Endothelial cell of umbilical vein (primary cell): ENCODE measurements around the gene SMC6. TPM values are rescaled to one million over a fixed set of nuclear protein-coding genes. Genes with fewer than 3 reads are reported as not detected.

Experiments
- BruUV-seq: library from RNA; stranded (reverse); fragments of 400-500 nt; replicated peaks from 2 replicates; lab custom pipeline; 2021; lab: Mats Ljungman, UMichigan
- CTCF ChIA-PET: fragments of 300-600, 350-600 bp; sonication (Branson Sonifier 250); formaldehyde crosslinking; loops from one replicate; lab custom pipeline; 2021; ENCODE audit warnings: antibody characterized with exemption, inconsistent platforms; lab: Charles Lee
- POLR2A ChIA-PET: fragments of 300-600, 350-600 bp; sonication (Branson Sonifier 250); formaldehyde crosslinking; loops from one replicate; lab custom pipeline; 2021; ENCODE audit warnings: antibody characterized with exemption, inconsistent platforms; lab: Charles Lee
- DNase-seq: peaks from one replicate; pipeline ENCODE4 v3.0.0-alpha.2; 2011; ENCODE audit warnings: low read depth, low spot score
- FAIRE-seq: peaks from 2 replicates; lab custom pipeline; 2011; peaks lifted over from hg19 to GRCh38; lab: Jason Lieb, UNC
- H2AFZ ChIP-seq: 2 replicates; pipeline ENCODE4 v1.6.0; 2012; ENCODE audit warnings: low read depth, low read length, control low read depth, inconsistent platforms
- H3K27ac ChIP-seq: 2 replicates; pipeline ENCODE4 v1.5.1; 2011; ENCODE audit warnings: low read depth, mild to moderate bottlenecking, control low read depth, low read length, moderate library complexity; ENCODE audit not compliant: insufficient read depth
- H3K27me3 ChIP-seq, 2 experiments: 2 replicates each; pipeline versions ENCODE4 v1.6.0 to v1.6.1; 2011; ENCODE audit warnings: low read length in 2 of 2, mixed read lengths in 1 of 2; ENCODE audit not compliant: control insufficient read depth in 2 of 2, insufficient read depth in 2 of 2
- H3K36me3 ChIP-seq, 2 experiments: 2 replicates in 1 of 2; 3 replicates in 1 of 2; pipeline ENCODE4 v1.5.1; 2011; ENCODE audit warnings: low read length in 2 of 2, mild to moderate bottlenecking in 1 of 2, moderate library complexity in 1 of 2; ENCODE audit not compliant: control insufficient read depth in 2 of 2, insufficient read depth in 2 of 2; ENCODE audit errors: extremely low read depth in 1 of 2
- H3K4me1 ChIP-seq: 3 replicates; pipeline ENCODE4 v1.5.1; 2011; ENCODE audit warnings: mild to moderate bottlenecking, low read length; ENCODE audit not compliant: control insufficient read depth, insufficient read depth; ENCODE audit errors: extremely low read depth
- H3K4me2 ChIP-seq: 2 replicates; pipeline ENCODE4 v1.6.1; 2011; ENCODE audit warnings: low read length, control low read depth, mixed read lengths; ENCODE audit not compliant: insufficient read depth
- H3K4me3 ChIP-seq, 3 experiments: fragments of 200-600 bp in 1 of 3; sonication (generic), shearing (Covaris generic) in 1 of 3; replicated peaks in 1 of 3; 2 replicates each; pipeline ENCODE4 v1.5.1; 2011 to 2016; ENCODE audit warnings: control low read depth in 3 of 3, low read length in 3 of 3, mild to moderate bottlenecking in 2 of 3, inconsistent platforms in 1 of 3, low read depth in 1 of 3, moderate library complexity in 1 of 3; ENCODE audit not compliant: insufficient read depth in 1 of 3
- H3K79me2 ChIP-seq: 2 replicates; pipeline ENCODE4 v1.6.0; 2012; ENCODE audit warnings: low read length, inconsistent platforms; ENCODE audit not compliant: control insufficient read depth, insufficient read depth
- H3K9ac ChIP-seq: replicated peaks from 2 replicates; pipeline ENCODE3; 2011; ENCODE audit warnings: low read length, control low read depth; ENCODE audit not compliant: insufficient read depth; ENCODE audit errors: extremely low read depth
- H3K9me1 ChIP-seq: replicated peaks from 3 replicates; pipeline ENCODE4 v1.6.0; 2011; ENCODE audit warnings: mild to moderate bottlenecking, low read length; ENCODE audit not compliant: control insufficient read depth, insufficient read depth; ENCODE audit errors: extremely low read depth
- H3K9me3 ChIP-seq: replicated peaks from 2 replicates; pipeline ENCODE4 v1.5.1; 2012; ENCODE audit warnings: low read length, inconsistent platforms; ENCODE audit not compliant: control insufficient read depth, insufficient read depth
- H4K20me1 ChIP-seq: replicated peaks from 2 replicates; pipeline ENCODE3; 2011; ENCODE audit warnings: mild to moderate bottlenecking, low read length; ENCODE audit not compliant: control insufficient read depth, insufficient read depth; ENCODE audit errors: extremely low read depth
- EZH2 ChIP-seq: IDR thresholded peaks from 2 replicates; pipeline ENCODE4 v1.6.1; 2012; ENCODE audit warnings: borderline replicate concordance, low read depth, mild to moderate bottlenecking, moderate library complexity, low read length, inconsistent platforms; ENCODE audit not compliant: severe bottlenecking
- FOS ChIP-seq: IDR thresholded peaks from 2 replicates; pipeline ENCODE4 v1.6.1; 2011; ENCODE audit warnings: mild to moderate bottlenecking, low read length, moderate library complexity, borderline replicate concordance; ENCODE audit not compliant: insufficient read depth
- GATA2 ChIP-seq: IDR thresholded peaks from 2 replicates; pipeline ENCODE4 v1.7.0; 2011; ENCODE audit warnings: low read depth, mild to moderate bottlenecking, moderate library complexity, mixed read lengths, low read length; ENCODE audit not compliant: insufficient read length, insufficient read depth
- JUN ChIP-seq: IDR thresholded peaks from 2 replicates; pipeline ENCODE4 v1.6.1; 2011; ENCODE audit warnings: borderline replicate concordance, low read depth; ENCODE audit not compliant: insufficient read length, insufficient read depth
- MYC ChIP-seq: IDR thresholded peaks from one replicate; pipeline ENCODE4 v1.6.1; 2011; ENCODE audit warnings: mild to moderate bottlenecking, low read depth, low read length
- POLR2A ChIP-seq: IDR thresholded peaks from 2 replicates; pipeline ENCODE4 v1.6.1; 2012; ENCODE audit warnings: low read depth, mild to moderate bottlenecking, control low read depth, low read length
- POLR2AphosphoS5 ChIP-seq: IDR thresholded peaks from 2 replicates; pipeline ENCODE4 v1.6.1; 2012; ENCODE audit warnings: low read depth, mild to moderate bottlenecking, control low read depth, low read length, moderate library complexity; ENCODE audit not compliant: insufficient read depth
- dilution Hi-C: fragments of 300-500 bp; cut with MboI; formaldehyde crosslinking; loops from one replicate; pipeline ENCODE4 v1.15.0; 2019; ENCODE audit warnings: low sequenced_read_pairs; ENCODE audit not compliant: extremely low pct_ligation_motif_present
- intact Hi-C: fragments of 100-400 bp; cut with micrococcal nuclease; formaldehyde crosslinking; loops from one replicate; pipeline ENCODE4 v1.10.0; 2022
- polyA plus RNA-seq, 4 experiments: library from polyadenylated mRNA; depleted of rRNA in 3 of 4; stranded (reverse) in 3 of 4; unstranded in 1 of 4; fragments of >200 nt; gene quantifications; 2 replicates each; pipeline versions ENCODE4 v1.2.1 to v1.2.3, GENCODE V29; 2011 to 2012; ENCODE audit warnings: missing spikeins in 1 of 4
- total RNA-seq: library from RNA; stranded (reverse); gene quantifications from 2 replicates; pipeline ENCODE4 v1.2.3, GENCODE V29; 2021
- TF ChIP-seq, protein P1 (sequence below): IDR thresholded peaks from 2 replicates; pipeline ENCODE4 v1.6.1; 2011; ENCODE audit not compliant: insufficient read depth, insufficient read length
- TF ChIP-seq, protein P2 (sequence below), 2 donors: IDR thresholded peaks; 1 replicate in 1 of 2; 2 replicates in 1 of 2; pipeline ENCODE4 v1.5.1; 2011; ENCODE audit warnings: low read length in 2 of 2, mild to moderate bottlenecking in 2 of 2, moderate library complexity in 2 of 2, control low read depth in 1 of 2, inconsistent platforms in 1 of 2, low read depth in 1 of 2; ENCODE audit not compliant: insufficient read depth in 1 of 2; ENCODE audit errors: extremely low read depth in 1 of 2

SMC6 gene
- total and polyA plus RNA-seq, 2 donors (not counting 3 experiments of a cell fraction or from before 2014, with no cell fraction given), result 7.7 to 38.3 TPM

DNA sequence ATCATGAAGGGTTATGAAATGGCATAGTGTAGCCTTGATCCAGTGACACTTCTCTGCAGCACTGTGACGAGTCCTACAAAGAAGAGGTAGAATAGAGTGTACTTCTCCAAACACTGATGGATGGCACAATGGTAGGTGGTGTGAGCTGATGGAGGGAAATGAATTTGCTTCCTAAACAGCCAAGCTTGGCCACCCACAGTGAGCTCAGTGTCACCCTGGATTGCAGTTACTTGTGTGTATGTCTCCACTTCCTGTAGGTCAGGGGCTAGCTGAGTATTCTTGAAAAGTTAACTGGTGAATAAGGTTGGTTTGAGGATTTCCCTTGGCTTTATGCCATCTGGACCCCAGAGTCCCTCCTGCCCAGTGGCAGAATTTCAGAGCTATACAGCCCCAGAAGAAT lies 137.2 kb downstream of the SMC6 start:
- DNase-seq (no peak), FAIRE-seq (no peak)
- ChIA-PET CTCF (interaction anchor here (1.1 kb wide), 1 partner anchor 30 kb away, joined by 3 read pairs; no protein-coding TSS in a partner anchor), POLR2A (no interaction called here)
- Histone ChIP-seq H3K9me3 (no peaks in the 10 kb centered on the region), H3K9me1 (no peaks in the 10 kb centered on the region), H3K4me2 (no peak overlapping the region), H3K4me1 (no peaks in the 10 kb centered on the region), H2AFZ (no peak overlapping the region), H3K36me3 (no peaks in the 10 kb centered on the region), H3K79me2 (no peaks in the 10 kb centered on the region), H3K9ac (no peak overlapping the region), H3K4me3 (no peak overlapping the region), H4K20me1 (no peaks in the 10 kb centered on the region), H3K27ac (no peak overlapping the region), H3K27me3 (no peaks in the 10 kb centered on the region)
- BruUV-seq, result no TSS peak
- dilution Hi-C loops (no loop called here), intact Hi-C loops (no loop called here)
- TF ChIP-seq MYC (no peak), EZH2 (no peak), POLR2A (no peak), FOS (no peak), POLR2AphosphoS5 (no peak), GATA2 (no peak), JUN (no peak)
- TF ChIP-seq, protein P1, sequence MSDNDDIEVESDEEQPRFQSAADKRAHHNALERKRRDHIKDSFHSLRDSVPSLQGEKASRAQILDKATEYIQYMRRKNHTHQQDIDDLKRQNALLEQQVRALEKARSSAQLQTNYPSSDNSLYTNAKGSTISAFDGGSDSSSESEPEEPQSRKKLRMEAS, result no peak
- TF ChIP-seq, protein P2, sequence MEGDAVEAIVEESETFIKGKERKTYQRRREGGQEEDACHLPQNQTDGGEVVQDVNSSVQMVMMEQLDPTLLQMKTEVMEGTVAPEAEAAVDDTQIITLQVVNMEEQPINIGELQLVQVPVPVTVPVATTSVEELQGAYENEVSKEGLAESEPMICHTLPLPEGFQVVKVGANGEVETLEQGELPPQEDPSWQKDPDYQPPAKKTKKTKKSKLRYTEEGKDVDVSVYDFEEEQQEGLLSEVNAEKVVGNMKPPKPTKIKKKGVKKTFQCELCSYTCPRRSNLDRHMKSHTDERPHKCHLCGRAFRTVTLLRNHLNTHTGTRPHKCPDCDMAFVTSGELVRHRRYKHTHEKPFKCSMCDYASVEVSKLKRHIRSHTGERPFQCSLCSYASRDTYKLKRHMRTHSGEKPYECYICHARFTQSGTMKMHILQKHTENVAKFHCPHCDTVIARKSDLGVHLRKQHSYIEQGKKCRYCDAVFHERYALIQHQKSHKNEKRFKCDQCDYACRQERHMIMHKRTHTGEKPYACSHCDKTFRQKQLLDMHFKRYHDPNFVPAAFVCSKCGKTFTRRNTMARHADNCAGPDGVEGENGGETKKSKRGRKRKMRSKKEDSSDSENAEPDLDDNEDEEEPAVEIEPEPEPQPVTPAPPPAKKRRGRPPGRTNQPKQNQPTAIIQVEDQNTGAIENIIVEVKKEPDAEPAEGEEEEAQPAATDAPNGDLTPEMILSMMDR (IDR thresholded peaks at IDR 0.05; ENCODE audit: extremely low read depth in 1 of 2, insufficient read depth in 1 of 2, low read depth in 1 of 2, low read length in 2 of 2), result no peak
